ENCODE results near the gene PRSS8. TPM values are rescaled to one million over a fixed set of nuclear protein-coding genes. Genes with fewer than 3 reads are reported as not detected.

Gene PRSS8
- total RNA-seq, 2 experiments from 2014 or later: not detected

Other genes starting within 250 kb of the PRSS8 start
- 10 to 100 TPM; 18.1 to 18.6 TPM for gene BCL7C, start 241.7 kb downstream of the PRSS8 start, total RNA-seq
- gene CTF1, start 239.1 kb downstream of the PRSS8 start, total RNA-seq: under 1 TPM; 0.21 to 0.27 TPM
- 10 to 100 TPM; 13.6 to 15.2 TPM for gene FBXL19, start 212.2 kb downstream of the PRSS8 start, total RNA-seq
- 1 to 10 TPM; 4.2 to 4.7 TPM for gene ORAI3, start 186.7 kb downstream of the PRSS8 start, total RNA-seq
- 10 to 100 TPM; 14.3 to 14.6 TPM for gene SETD1A, start 178.0 kb downstream of the PRSS8 start, total RNA-seq
- gene HSD3B7, start 150.5 kb downstream of the PRSS8 start, total RNA-seq: under 1 TPM; 0.69 to 0.98 TPM
- gene STX1B, start 125.1 kb downstream of the PRSS8 start, total RNA-seq: under 1 TPM; 0.69 to 0.72 TPM
- 10 to 100 TPM; 32.9 to 38.0 TPM for gene STX4, start 102.2 kb downstream of the PRSS8 start, total RNA-seq
- 10 to 100 TPM in 1 of 2 experiments, 1 to 10 TPM in 1; 9.5 to 10.1 TPM for gene ZNF668, start 61.5 kb downstream of the PRSS8 start, total RNA-seq
- 10 to 100 TPM; 16.7 to 17.4 TPM for gene ZNF646, start 61.3 kb downstream of the PRSS8 start, total RNA-seq
- gene PRSS53, start 46.8 kb downstream of the PRSS8 start, total RNA-seq: 1 to 10 TPM; 4.1 to 5.2 TPM
- gene VKORC1, start 40.9 kb downstream of the PRSS8 start, total RNA-seq: 10 to 100 TPM; 43.4 to 47.8 TPM
- gene BCKDK, start 27.3 kb downstream of the PRSS8 start, total RNA-seq: 10 to 100 TPM; 21.3 to 23.1 TPM
- gene KAT8, start 18.1 kb downstream of the PRSS8 start, total RNA-seq: 10 to 100 TPM; 58.1 to 64.5 TPM
- under 1 TPM; 0.93 to 0.99 TPM for gene PRSS36, start 14.3 kb upstream of the PRSS8 start, total RNA-seq
- 100 to 1,000 TPM; 424 to 435 TPM for gene FUS, start 44.4 kb upstream of the PRSS8 start, total RNA-seq
- gene PYCARD, start 67.0 kb upstream of the PRSS8 start, total RNA-seq: 1 to 10 TPM; 2.4 to 2.5 TPM
- gene TRIM72, start 78.4 kb upstream of the PRSS8 start, total RNA-seq: not detected
- gene PYDC1, start 81.4 kb upstream of the PRSS8 start, total RNA-seq: not detected
- under 1 TPM; 0.37 to 0.67 TPM for gene ITGAM, start 124.2 kb upstream of the PRSS8 start, total RNA-seq
- gene ITGAX, start 219.4 kb upstream of the PRSS8 start, total RNA-seq: 1 to 10 TPM; 2.4 to 2.9 TPM